ENCODE data around the gene WLS.
A peak's percentile ranks its signal among the peaks of the same experiment; 100 is the strongest.

WLS gene

DNA sequence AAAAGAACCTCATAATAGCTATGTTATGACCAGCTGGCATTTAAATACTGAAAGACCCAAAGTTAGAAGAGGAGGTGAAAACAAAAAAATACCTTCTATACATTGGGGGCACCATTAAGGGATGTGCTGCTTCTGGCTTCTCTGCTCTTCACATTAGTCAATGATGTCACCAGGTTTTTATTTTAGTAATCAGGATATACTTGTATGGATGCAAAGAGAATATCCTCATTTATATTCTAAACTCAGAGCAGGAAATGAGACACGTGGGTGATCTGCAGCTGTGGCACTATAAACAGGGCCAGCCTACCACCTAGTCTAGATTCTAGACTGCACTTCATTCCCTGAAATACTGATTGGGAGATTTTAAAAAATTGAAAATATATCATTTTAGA, 51.2 kb downstream of the WLS start:
- TF ChIP-seq, protein P1, sequence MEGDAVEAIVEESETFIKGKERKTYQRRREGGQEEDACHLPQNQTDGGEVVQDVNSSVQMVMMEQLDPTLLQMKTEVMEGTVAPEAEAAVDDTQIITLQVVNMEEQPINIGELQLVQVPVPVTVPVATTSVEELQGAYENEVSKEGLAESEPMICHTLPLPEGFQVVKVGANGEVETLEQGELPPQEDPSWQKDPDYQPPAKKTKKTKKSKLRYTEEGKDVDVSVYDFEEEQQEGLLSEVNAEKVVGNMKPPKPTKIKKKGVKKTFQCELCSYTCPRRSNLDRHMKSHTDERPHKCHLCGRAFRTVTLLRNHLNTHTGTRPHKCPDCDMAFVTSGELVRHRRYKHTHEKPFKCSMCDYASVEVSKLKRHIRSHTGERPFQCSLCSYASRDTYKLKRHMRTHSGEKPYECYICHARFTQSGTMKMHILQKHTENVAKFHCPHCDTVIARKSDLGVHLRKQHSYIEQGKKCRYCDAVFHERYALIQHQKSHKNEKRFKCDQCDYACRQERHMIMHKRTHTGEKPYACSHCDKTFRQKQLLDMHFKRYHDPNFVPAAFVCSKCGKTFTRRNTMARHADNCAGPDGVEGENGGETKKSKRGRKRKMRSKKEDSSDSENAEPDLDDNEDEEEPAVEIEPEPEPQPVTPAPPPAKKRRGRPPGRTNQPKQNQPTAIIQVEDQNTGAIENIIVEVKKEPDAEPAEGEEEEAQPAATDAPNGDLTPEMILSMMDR (IDR thresholded peaks at IDR 0.05; ENCODE audit: control insufficient read depth, extremely low read depth, insufficient read depth), result no peak
- H3K4me3 ChIP-seq (ENCODE audit: low read depth, low read length), result no peak overlapping the region
- no peak for DNase-seq (ENCODE audit: low read depth)

DNA sequence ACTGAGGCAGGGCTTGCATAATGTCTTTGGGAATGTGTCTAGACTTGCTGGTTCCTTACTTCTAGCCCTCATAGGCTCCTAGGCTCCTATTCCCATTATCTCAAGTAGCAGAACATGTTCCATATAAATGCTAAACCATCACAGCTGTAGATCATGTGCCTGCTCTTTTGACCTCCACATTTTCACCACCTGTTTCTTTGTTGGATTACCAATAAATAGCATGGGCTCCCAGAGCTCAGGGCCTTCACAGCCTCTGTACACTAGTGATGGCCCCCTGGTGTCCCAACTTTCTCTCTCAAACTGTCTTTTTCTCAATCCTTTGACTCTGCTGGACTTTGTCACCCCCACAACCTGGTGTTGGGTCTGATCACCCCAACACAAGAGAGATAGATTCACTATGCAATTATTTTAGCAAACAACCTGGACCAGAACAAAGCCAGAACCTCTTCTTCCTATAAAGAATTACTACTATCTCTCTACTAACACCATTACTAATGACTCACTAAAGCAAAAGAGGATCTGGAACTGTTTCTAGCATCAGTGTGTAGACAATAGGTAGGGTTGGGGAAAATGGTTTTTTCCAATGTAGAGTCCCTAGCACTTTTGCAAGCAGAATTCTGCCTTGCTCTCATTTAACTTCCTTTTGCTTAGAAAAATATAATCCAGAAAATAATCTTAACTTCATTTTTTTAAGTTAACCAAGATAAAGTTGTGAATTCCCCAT, 51.7 kb downstream of the WLS start:
- DNase-seq (ENCODE audit: low read depth), result no peak

DNA sequence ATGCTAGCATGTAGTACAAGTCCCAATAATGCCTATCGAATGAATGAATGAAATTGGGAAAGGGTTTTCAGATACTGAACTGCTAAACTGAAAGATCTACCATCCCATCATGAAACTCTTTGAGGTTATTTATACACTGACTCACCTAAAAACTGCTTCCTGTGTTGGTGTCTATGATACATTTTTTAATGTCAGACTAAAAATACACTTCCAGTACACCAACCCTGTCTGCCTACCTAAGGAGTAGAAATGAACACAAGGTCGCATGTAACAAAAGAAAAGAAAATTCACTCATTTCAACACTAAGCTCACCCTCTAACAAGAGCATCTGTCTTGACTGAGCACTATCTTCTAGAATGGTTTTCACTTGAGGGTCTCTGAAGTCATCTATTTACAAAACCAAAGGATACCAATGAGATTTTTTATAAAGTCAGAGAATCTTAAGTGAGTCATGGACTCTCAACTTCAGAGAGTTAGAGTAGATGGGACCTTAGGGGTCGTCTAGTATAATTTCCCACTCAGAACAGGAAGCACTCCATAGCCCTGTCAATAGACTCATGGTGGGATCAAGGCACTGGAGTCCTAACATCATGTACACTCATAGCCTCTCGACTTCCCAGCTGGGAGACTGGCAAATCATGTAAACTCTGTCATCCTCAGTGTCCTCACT, 53.4 kb downstream of the WLS start:
- H3K4me3 ChIP-seq (ENCODE audit: low read depth, low read length), result no peak overlapping the region
- TF ChIP-seq, protein P1 (IDR thresholded peaks at IDR 0.05; ENCODE audit: control insufficient read depth, extremely low read depth, insufficient read depth), result no peak
- no peak for DNase-seq (ENCODE audit: low read depth)

More for the DNA sequence above, 51.7 kb downstream of the WLS start:
- TF ChIP-seq, protein P1 (IDR thresholded peaks at IDR 0.05; ENCODE audit: control insufficient read depth, extremely low read depth, insufficient read depth), result no peak
- H3K4me3 ChIP-seq (ENCODE audit: low read depth, low read length), result no peak overlapping the region

DNA sequence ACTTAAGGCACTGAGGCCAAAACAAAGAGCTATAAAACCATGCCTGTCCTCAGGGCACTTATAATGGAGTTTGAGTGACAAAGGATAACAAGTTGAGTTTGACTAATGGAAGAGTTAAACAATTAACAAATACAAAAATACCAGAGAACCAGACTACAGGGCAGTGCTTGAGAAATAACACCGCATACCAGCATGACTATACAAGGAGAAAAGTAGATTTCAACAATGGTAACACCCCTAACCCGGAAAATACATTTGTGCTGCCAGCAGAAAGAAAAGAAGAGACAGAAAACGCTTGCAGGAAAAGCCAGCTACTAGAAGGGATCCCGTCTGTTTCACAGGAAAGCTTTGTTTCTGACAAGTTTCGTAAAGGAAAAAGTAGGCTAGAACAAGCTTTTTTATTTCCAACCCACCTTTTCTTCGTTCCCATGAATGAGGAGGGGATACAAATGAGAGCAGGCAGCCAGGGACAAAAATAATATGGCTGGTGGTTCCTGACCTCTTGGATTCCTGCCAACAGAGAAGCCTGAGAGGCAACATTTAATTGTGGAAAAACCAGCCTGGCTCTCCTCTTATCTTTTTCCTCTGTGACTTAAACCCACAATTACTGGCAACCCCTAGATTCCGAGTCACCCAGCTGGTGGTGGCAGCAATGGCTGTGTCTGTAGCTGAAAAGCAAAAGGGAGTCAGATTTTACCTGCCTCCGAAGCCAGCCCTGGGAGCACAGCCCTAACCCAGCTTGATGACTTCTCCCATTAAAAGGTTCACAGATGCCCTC, 56.5 kb downstream of the WLS start:
- H3K4me3 ChIP-seq (ENCODE audit: low read depth, low read length), result no peak overlapping the region
- TF ChIP-seq, protein P1 (IDR thresholded peaks at IDR 0.05; ENCODE audit: control insufficient read depth, extremely low read depth, insufficient read depth), result no peak
- peak; percentile 25 for DNase-seq (ENCODE audit: low read depth)

DNA sequence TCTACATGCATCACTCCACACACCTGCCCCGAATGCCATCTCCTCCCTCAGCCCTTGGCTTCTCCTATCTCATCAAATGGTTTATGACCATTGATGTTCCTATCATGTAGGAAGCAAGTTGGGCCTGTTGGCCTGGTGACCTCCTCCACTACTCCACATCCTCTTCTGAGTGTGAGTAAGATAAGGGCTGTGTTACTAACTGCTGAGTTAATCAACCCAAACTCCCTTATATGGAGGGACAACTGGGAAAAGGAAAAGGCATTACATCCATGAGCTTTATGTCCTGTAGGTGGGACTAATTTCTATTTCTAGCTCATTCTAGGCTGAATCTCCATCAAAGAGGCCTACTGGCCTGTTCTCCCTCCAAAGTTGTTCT, 57.6 kb downstream of the WLS start:
- no peak overlapping the region for H3K4me3 ChIP-seq (ENCODE audit: low read depth, low read length)
- no peak for DNase-seq (ENCODE audit: low read depth)
- TF ChIP-seq, protein P1 (IDR thresholded peaks at IDR 0.05; ENCODE audit: control insufficient read depth, extremely low read depth, insufficient read depth), result no peak

DNA sequence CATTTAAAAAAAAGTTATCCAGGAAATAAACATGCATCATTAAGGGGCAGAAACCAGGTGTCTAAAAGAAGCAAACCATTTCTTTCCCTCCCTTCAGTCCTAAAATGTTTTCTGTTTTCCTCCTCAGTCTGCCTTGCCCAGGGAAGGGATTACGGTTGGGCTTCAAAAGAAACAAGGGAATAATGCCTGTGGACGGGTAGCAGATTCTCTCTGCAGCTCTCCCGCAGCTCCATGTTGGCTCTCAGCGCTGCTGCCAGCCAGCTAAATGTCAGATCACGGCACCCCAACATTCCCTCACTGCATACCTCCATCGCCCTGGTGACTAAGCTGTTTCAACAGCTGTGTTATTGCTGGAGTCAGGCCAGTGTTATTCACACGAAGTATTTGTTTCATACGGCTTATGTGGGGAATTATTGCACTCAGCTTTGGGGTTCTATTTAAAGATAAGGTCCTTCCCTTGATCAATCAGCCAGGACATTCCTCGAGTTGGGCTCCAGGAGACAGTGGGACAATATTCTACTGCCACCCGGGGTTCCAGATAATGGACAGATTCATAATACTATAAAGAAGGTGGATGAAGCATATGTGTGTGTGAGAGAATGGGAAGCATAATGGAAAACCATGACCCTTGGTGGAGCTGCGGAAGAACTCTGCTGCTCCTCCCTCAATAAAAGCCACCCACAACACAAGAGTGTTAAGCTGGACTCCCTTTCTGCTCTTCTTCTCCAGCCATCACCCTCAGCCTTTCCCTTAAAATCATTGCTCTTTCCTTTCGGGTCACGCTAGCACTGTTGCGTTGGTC, 58.2 kb downstream of the WLS start:
- no peak for DNase-seq (ENCODE audit: low read depth)
- no peak overlapping the region for H3K4me3 ChIP-seq (ENCODE audit: low read depth, low read length)
- TF ChIP-seq, protein P1 (IDR thresholded peaks at IDR 0.05; ENCODE audit: control insufficient read depth, extremely low read depth, insufficient read depth), result no peak
